Neuronal stem cell (in vitro differentiated cells): ENCODE measurements around the gene IFRD1.

Experiments used
- DNase-seq: peaks from one replicate; pipeline ENCODE4 v3.0.0-alpha.2; 2013; ENCODE audit warnings: low spot score
- H2AFZ ChIP-seq: one replicate; pipeline ENCODE4 v1.6.1; 2013; ENCODE audit warnings: mild to moderate bottlenecking, low read length, inconsistent platforms
- H2AK5ac ChIP-seq: 2 replicates; pipeline ENCODE4 v1.6.1; 2013; ENCODE audit warnings: low read depth, mild to moderate bottlenecking, inconsistent platforms, low read length, moderate library complexity, mixed read lengths
- H2BK120ac ChIP-seq: 2 replicates; pipeline ENCODE4 v1.6.1; 2013; ENCODE audit warnings: low read depth, mild to moderate bottlenecking, inconsistent platforms, low read length, moderate library complexity, mixed read lengths
- H2BK12ac ChIP-seq: one replicate; pipeline ENCODE4 v1.6.1; 2013; ENCODE audit warnings: low read length, inconsistent platforms
- H2BK15ac ChIP-seq: 2 replicates; pipeline ENCODE4 v1.6.1; 2013; ENCODE audit warnings: mild to moderate bottlenecking, low read length, inconsistent platforms, mixed read lengths
- H2BK5ac ChIP-seq: one replicate; pipeline ENCODE4 v1.6.1; 2013; ENCODE audit warnings: inconsistent platforms, mild to moderate bottlenecking, low read length, moderate library complexity
- H3K14ac ChIP-seq: one replicate; pipeline ENCODE4 v1.6.1; 2013; ENCODE audit warnings: low read length, inconsistent platforms
- H3K18ac ChIP-seq: 2 replicates; pipeline ENCODE4 v1.6.1; 2013; ENCODE audit warnings: low read length, inconsistent platforms
- H3K23ac ChIP-seq: 2 replicates; pipeline ENCODE4 v1.6.1; 2013; ENCODE audit warnings: low read depth, mild to moderate bottlenecking, mixed read lengths, low read length, inconsistent platforms; ENCODE audit not compliant: poor library complexity
- H3K27ac ChIP-seq: replicated peaks from 3 replicates; pipeline ENCODE4 v1.5.1; 2013; ENCODE audit warnings: low read length, inconsistent platforms
- H3K27me3 ChIP-seq, 3 experiments: 2 replicates each; pipeline ENCODE4 v1.6.1; 2013; ENCODE audit warnings: low read length in 3 of 3, mild to moderate bottlenecking in 2 of 3, inconsistent platforms in 1 of 3, low read depth in 1 of 3, mixed read lengths in 1 of 3, moderate library complexity in 1 of 3; ENCODE audit not compliant: control insufficient read depth in 3 of 3, insufficient read depth in 3 of 3
- H3K36me3 ChIP-seq, 2 donors: replicated peaks in 1 of 2; 2 replicates each; pipeline ENCODE4 v1.6.1; 2013; ENCODE audit warnings: low read length in 2 of 2; ENCODE audit not compliant: control insufficient read depth in 2 of 2, insufficient read depth in 2 of 2
- H3K4ac ChIP-seq: 2 replicates; pipeline ENCODE4 v1.6.1; 2013; ENCODE audit warnings: inconsistent platforms, mild to moderate bottlenecking, low read length, moderate library complexity
- H3K4me1 ChIP-seq, 2 donors: 1 replicate in 1 of 2; 2 replicates in 1 of 2; pipeline ENCODE4 v1.6.1; 2013; ENCODE audit warnings: low read length in 2 of 2, low read depth in 1 of 2; ENCODE audit not compliant: control insufficient read depth in 2 of 2, insufficient read depth in 1 of 2
- H3K4me2 ChIP-seq: one replicate; pipeline ENCODE4 v1.6.1; 2013; ENCODE audit warnings: mild to moderate bottlenecking, low read length, inconsistent platforms; ENCODE audit not compliant: insufficient read depth, poor library complexity, severe bottlenecking
- H3K4me3 ChIP-seq, 2 donors: 2 replicates each; pipeline ENCODE4 v1.5.1; 2013; ENCODE audit warnings: low read length in 2 of 2, mild to moderate bottlenecking in 2 of 2, inconsistent platforms in 1 of 2, moderate library complexity in 1 of 2
- H3K79me1 ChIP-seq: one replicate; pipeline ENCODE4 v1.6.1; 2013; ENCODE audit warnings: low read depth, mild to moderate bottlenecking, inconsistent platforms, low read length, moderate library complexity
- H3K9ac ChIP-seq: one replicate; pipeline ENCODE4 v1.6.1; 2013; ENCODE audit warnings: mild to moderate bottlenecking, low read depth, low read length, inconsistent platforms; ENCODE audit not compliant: poor library complexity
- H3K9me3 ChIP-seq, 2 donors: replicated peaks in 1 of 2; 2 replicates each; pipeline versions ENCODE3 to v1.6.1; 2013; ENCODE audit warnings: low read length in 2 of 2, mild to moderate bottlenecking in 2 of 2, inconsistent platforms in 1 of 2, low read depth in 1 of 2, mixed read lengths in 1 of 2, moderate library complexity in 1 of 2; ENCODE audit not compliant: control insufficient read depth in 2 of 2, insufficient read depth in 1 of 2
- H4K8ac ChIP-seq: one replicate; pipeline ENCODE4 v1.6.1; 2013; ENCODE audit warnings: low read depth, mild to moderate bottlenecking, inconsistent platforms, low read length, moderate library complexity
- H4K91ac ChIP-seq: one replicate; pipeline ENCODE4 v1.6.1; 2013; ENCODE audit warnings: low read length, low read depth, mild to moderate bottlenecking, inconsistent platforms; ENCODE audit not compliant: poor library complexity
- WGBS, 2 donors: extraction: QIAGEN DNeasy Blood & Tissue Kit; methylation state at CpG; one replicate each; pipeline ENCODE4 v1.1.7; 2013; ENCODE audit warnings: missing lambda C conversion rate in 2 of 2, mixed read lengths in 1 of 2; ENCODE audit not compliant: insufficient read length in 2 of 2, insufficient replicate concordance in 1 of 2; ENCODE audit errors: extremely low coverage in 2 of 2; 5-methylcytosine and 5-hydroxymethylcytosine counted together

The IFRD1 gene

DNA sequence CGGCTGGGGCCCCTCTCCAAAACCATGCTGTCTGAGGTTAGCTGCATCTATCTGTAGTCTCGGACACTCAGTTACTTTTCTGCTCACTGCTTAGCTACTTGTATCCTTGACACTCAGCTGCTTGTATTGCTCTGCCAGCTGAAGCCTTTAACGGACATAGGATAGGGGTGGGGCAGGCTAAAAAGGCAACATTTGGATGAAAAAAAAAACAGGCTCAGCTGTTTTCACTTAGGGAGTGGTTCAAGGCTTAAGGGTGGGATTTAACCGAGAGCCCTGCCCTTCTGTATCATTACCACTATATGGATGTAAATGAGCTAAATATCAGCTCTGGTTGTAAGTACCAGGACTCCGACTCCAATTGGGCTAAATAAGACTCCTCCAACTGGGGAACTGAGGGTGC, 59.1 kb downstream of the IFRD1 start:
- no peak for DNase-seq

DNA sequence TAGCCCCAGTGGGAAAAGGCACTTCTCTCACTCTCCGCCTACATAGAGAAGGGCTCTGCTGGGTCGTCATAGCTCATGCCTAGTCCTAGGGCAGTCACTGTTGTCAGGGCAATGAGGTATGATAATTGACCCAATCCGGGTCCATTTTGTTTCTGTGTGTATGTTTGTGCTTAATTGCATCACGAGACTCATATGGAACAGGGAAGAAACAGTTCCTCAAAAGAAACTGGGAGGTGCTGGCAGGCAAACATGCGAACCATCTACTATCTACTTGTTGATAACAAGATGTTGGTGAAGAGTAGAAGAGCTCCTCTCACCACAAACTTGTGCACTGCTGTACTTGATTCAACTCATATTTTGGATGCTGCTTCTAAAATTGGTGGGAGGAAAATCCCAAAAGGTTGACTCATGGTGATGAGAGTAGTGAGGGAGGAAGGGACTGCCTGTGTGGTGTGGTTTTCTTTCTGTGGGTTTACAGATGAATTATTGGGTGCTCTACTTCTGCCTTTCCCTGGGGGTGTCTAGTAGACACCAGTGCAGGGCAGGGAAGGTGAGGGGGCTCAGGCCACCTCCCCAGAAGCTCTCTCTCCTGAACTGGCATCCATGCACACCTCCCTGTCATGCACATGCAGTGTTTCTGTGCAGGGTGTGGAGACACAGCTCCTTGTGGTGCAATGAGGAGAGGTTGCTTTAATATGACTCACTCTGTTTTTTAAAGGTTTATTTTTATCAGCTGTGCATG, 59.9 kb downstream of the IFRD1 start:
- H3K18ac ChIP-seq: no peak overlapping the region
- no peak overlapping the region for H2BK5ac ChIP-seq
- H3K9ac ChIP-seq: no peak overlapping the region
- no peak overlapping the region for H3K27ac ChIP-seq
- no peaks in the 10 kb centered on the region for H3K79me1 ChIP-seq
- H3K36me3 ChIP-seq: no peaks in the 10 kb centered on the region
- H2AFZ ChIP-seq: no peak overlapping the region
- no peak overlapping the region for H4K91ac ChIP-seq
- no peaks in the 10 kb centered on the region for H3K9me3 ChIP-seq
- H4K8ac ChIP-seq: no peak overlapping the region
- no peak overlapping the region for H3K23ac ChIP-seq
- peaks cover 0 to 8% (median 0%) of the 10 kb centered on the region in 3 experiments for H3K27me3 ChIP-seq
- H3K14ac ChIP-seq: no peak overlapping the region
- no peak overlapping the region for H3K4me2 ChIP-seq
- no peak overlapping the region for H2AK5ac ChIP-seq
- no peak overlapping the region for H3K4ac ChIP-seq
- H2BK15ac ChIP-seq: no peak overlapping the region
- DNase-seq: no peak
- no peak overlapping the region for H2BK12ac ChIP-seq
- no peak overlapping the region for H3K4me3 ChIP-seq
- no peak overlapping the region for H2BK120ac ChIP-seq
- no CpG with 5 or more reads among the region's 5 CpGs for WGBS, 2 donors
- no peaks in the 10 kb centered on the region for H3K4me1 ChIP-seq

More for the DNA sequence above, 59.1 kb downstream of the IFRD1 start:
- Histone ChIP-seq H2AFZ (no peak overlapping the region), H2BK15ac (no peak overlapping the region), H2AK5ac (no peak overlapping the region), H2BK5ac (no peak overlapping the region), H3K9me3 (no peaks in the 10 kb centered on the region), H4K91ac (no peak overlapping the region), H3K4me2 (no peak overlapping the region), H3K23ac (no peak overlapping the region), H3K36me3 (no peaks in the 10 kb centered on the region), H3K18ac (no peak overlapping the region), H3K27ac (no peak overlapping the region), H3K79me1 (no peaks in the 10 kb centered on the region), H3K4ac (no peak overlapping the region), H3K27me3 (peaks cover 0 to 8% (median 0%) of the 10 kb centered on the region in 3 experiments), H2BK120ac (no peak overlapping the region), H3K14ac (no peak overlapping the region), H4K8ac (no peak overlapping the region), H2BK12ac (no peak overlapping the region), H3K4me3 (no peak overlapping the region), H3K9ac (no peak overlapping the region), H3K4me1 (no peaks in the 10 kb centered on the region)
- no CpG with 5 or more reads among the region's 5 CpGs for WGBS, 2 donors

DNA sequence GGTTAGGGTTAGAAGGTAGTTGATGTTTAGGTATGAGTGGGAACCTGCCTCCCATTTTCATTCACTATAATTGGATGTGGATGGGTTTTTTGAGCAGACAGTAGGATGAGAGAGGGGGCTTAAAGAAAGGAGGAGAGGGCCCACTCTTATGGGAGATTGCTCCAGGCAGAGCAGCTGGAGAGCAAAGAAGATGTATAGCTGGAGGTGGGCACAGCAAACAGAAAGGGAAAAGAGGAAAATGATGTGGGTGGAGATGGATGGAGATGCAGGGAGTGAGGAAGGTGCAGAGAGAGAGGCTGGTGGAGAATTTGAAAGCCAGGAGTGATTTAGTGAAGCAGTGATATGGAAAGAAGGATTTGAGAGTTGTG, 60.5 kb downstream of the IFRD1 start:
- H3K4me3 ChIP-seq: no peak overlapping the region
- DNase-seq: no peak
- no peak overlapping the region for H4K8ac ChIP-seq

DNA sequence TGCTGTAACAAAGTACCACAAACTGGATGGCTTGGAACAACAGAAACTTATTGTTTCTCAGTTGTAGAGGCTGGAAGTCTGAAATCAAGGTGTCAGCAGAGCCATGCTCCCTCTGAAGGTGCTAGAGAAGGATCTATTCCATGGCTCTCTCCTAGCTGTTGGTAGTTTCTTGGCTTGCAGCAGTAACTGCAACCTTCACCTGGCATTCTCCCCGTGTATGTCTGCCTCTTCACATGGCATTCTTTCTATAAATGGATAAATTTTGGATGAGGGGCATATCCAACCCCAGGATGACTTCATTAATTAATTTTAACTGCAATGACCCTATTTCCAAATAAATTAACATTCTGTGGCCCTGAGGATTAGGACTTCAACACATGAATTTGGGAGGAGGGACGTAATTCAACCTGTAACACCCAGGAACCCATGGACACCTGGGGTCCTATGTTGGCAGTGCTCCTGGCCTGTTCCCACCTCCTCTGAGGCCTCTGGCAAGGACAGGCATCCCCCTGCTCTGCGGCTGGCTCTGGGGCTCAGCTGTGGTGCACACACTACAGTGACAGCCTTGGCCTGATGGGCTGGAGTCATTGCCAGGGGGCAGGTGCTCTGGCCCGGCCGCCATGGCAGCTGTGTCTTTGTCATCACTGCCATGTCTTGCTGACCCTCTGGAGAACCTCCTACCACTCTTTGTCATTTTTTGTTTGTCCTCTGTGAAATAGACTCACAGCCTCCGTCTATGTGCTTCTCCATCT, 61.4 kb downstream of the IFRD1 start:
- Histone ChIP-seq H3K4me3 (no peak overlapping the region), H2BK120ac (no peak overlapping the region), H3K79me1 (no peaks in the 10 kb centered on the region), H3K14ac (no peak overlapping the region), H2AK5ac (no peak overlapping the region), H2BK5ac (no peak overlapping the region), H3K18ac (peak overlapping the region; percentile 69), H2AFZ (no peak overlapping the region), H2BK12ac (no peak overlapping the region), H3K27me3 (peaks cover 0 to 8% (median 0%) of the 10 kb centered on the region in 3 experiments), H3K36me3 (no peaks in the 10 kb centered on the region), H3K27ac (no peak overlapping the region), H3K9ac (no peak overlapping the region), H3K9me3 (no peaks in the 10 kb centered on the region), H4K8ac (no peak overlapping the region), H3K4me1 (peaks cover 0 to under 1% of the 10 kb centered on the region in 2 donors), H4K91ac (no peak overlapping the region), H2BK15ac (no peak overlapping the region), H3K23ac (no peak overlapping the region), H3K4ac (no peak overlapping the region), H3K4me2 (no peak overlapping the region)
- WGBS, 2 donors: no CpG with 5 or more reads among the region's 6 CpGs
- no peak for DNase-seq

More for the DNA sequence above, 60.5 kb downstream of the IFRD1 start:
- Histone ChIP-seq H3K79me1 (no peaks in the 10 kb centered on the region), H3K23ac (no peak overlapping the region), H3K27ac (no peak overlapping the region), H3K9me3 (no peaks in the 10 kb centered on the region), H4K91ac (no peak overlapping the region), H2AK5ac (no peak overlapping the region), H2BK120ac (no peak overlapping the region), H3K18ac (no peak overlapping the region), H3K14ac (no peak overlapping the region), H2AFZ (no peak overlapping the region), H3K4me1 (no peaks in the 10 kb centered on the region), H2BK5ac (no peak overlapping the region), H2BK12ac (no peak overlapping the region), H3K27me3 (peaks cover 0 to 8% (median 0%) of the 10 kb centered on the region in 3 experiments), H3K36me3 (no peaks in the 10 kb centered on the region), H3K9ac (no peak overlapping the region), H3K4me2 (no peak overlapping the region), H3K4ac (no peak overlapping the region), H2BK15ac (no peak overlapping the region)
